Sciatic nerve (tissue), 2 donors: ENCODE data around the gene ZSWIM4. TPM values are rescaled to one million over a fixed set of nuclear protein-coding genes. Genes with fewer than 3 reads are reported as not detected.

Experiments
- ATAC-seq: fragments of 200-7000 bp; cut with Tn5 transposase; one replicate; pipeline ENCODE4 v1.9.1; 2020; ENCODE audit warnings: mild to moderate bottlenecking, moderate library complexity
- DNase-seq: peaks from one replicate; pipeline ENCODE4 v3.0.0-alpha.2; 2020; ENCODE audit warnings: low spot score
- intact Hi-C: fragments of 100-400 bp; cut with DNase I; formaldehyde crosslinking; loops from one replicate; pipeline ENCODE4 v1.14.2; 2022
- microRNA-seq: library from miRNA; unstranded; fragments of <30 nt; microRNA quantifications from one replicate; pipeline ENCODE4 v1.2.0, GENCODE V29; 2020
- total RNA-seq: library from RNA; stranded (reverse); fragmentation: NEBNext Ultra II Directional; extraction: Animal tissue kit (Norgen Biotek cat#: 25700); gene quantifications from one replicate; pipeline ENCODE4 v1.2.1, GENCODE V29; 2021
- donor health status: DM: no; HTN: no; CAD: no.
- donor health status: DM: no; HTN: no; CAD: no.

The ZSWIM4 gene
- total RNA-seq, 1 donor from 2014 or later: 8.2 TPM

GRCh38 chr19:13881251-13881691 lies 86.0 kb downstream of the ZSWIM4 start:
- ATAC-seq (peak; percentile 27), DNase-seq (no peak)
- intact Hi-C loops: loop anchor here (5.0 kb wide), 1 partner anchor 176 kb away; no protein-coding TSS in a partner anchor

Small RNAs within 50 kb of the gene (microRNA-seq; reads per million reads assigned to microRNA genes)
- gene MIR181C (300 reads per million, percentile 71 among the genes with 10 or more reads in this experiment), gene MIR181D (95.2 reads per million, percentile 56 among the genes with 10 or more reads in this experiment)

Other genes starting within 250 kb of the ZSWIM4 start
- gene MRI1, start 30.9 kb upstream of the ZSWIM4 start, total RNA-seq: 39.9 TPM
- gene C19orf53, start 21.0 kb upstream of the ZSWIM4 start, total RNA-seq: 63.0 TPM
- gene NANOS3, start 81.7 kb downstream of the ZSWIM4 start, total RNA-seq: 1.4 TPM
- gene BRME1, start 110.7 kb downstream of the ZSWIM4 start, total RNA-seq: 3.4 TPM
- 45.3 TPM for gene CC2D1A, start 110.8 kb downstream of the ZSWIM4 start, total RNA-seq
- gene PODNL1, start 143.0 kb downstream of the ZSWIM4 start, total RNA-seq: 17.8 TPM
- 24.7 TPM for gene DCAF15, start 157.1 kb downstream of the ZSWIM4 start, total RNA-seq
- 16.1 TPM for gene RFX1, start 210.9 kb downstream of the ZSWIM4 start, total RNA-seq
- gene RLN3, start 232.7 kb downstream of the ZSWIM4 start, total RNA-seq: not detected
- 5.7 TPM for gene IL27RA, start 236.3 kb downstream of the ZSWIM4 start, total RNA-seq